PFSK-1 (cell line): Measurements from ENCODE around the gene NAPA.

Experiments
- FOXP2 ChIP-seq: optimal IDR thresholded peaks from 2 replicates; pipeline ENCODE3; 2011; ENCODE audit warnings: borderline replicate concordance, control low read depth, inconsistent platforms; ENCODE audit not compliant: insufficient read depth; ENCODE audit errors: extremely low read length, extremely low read depth
- POLR2AphosphoS5 ChIP-seq: IDR thresholded peaks from 2 replicates; pipeline ENCODE4 v1.6.1; 2012; ENCODE audit warnings: low read depth, mild to moderate bottlenecking, control low read depth, low read length, moderate library complexity
- REST ChIP-seq, 2 experiments: IDR thresholded peaks; 2 replicates each; pipeline versions ENCODE4 v1.6.1 to v1.8.0; 2011 to 2012; ENCODE audit warnings: low read depth in 2 of 2, low read length in 2 of 2, control low read depth in 1 of 2, inconsistent platforms in 1 of 2, mild to moderate bottlenecking in 1 of 2, moderate library complexity in 1 of 2; ENCODE audit not compliant: insufficient read depth in 1 of 2
- SIN3A ChIP-seq: IDR thresholded peaks from 2 replicates; pipeline ENCODE4 v1.6.1; 2012; ENCODE audit warnings: mild to moderate bottlenecking, low read length, moderate library complexity, borderline replicate concordance; ENCODE audit not compliant: insufficient read depth
- TAF1 ChIP-seq: IDR thresholded peaks from 2 replicates; pipeline ENCODE4 v1.6.1; 2012; ENCODE audit warnings: low read length, control low read depth, borderline replicate concordance; ENCODE audit not compliant: insufficient read depth

NAPA gene

GRCh38 chr19:47464675-47465419 is 50.0 kb downstream of the NAPA start:
- TF ChIP-seq FOXP2 (no peak), SIN3A (no peak), TAF1 (no peak), POLR2AphosphoS5 (no peak), REST (IDR thresholded peaks at IDR 0.05; ENCODE audit: insufficient read depth in 1 of 2, low read depth in 2 of 2, low read length in 2 of 2) (no peak)

GRCh38 chr19:47461876-47462275 is 53.0 kb downstream of the NAPA start:
- TF ChIP-seq TAF1 = no peak
- no peak for TF ChIP-seq REST (IDR thresholded peaks at IDR 0.05; ENCODE audit: insufficient read depth in 1 of 2, low read depth in 2 of 2, low read length in 2 of 2)

- no peak for TF ChIP-seq REST (IDR thresholded peaks at IDR 0.05; ENCODE audit: insufficient read depth in 1 of 2, low read depth in 2 of 2, low read length in 2 of 2)
- no peak for TF ChIP-seq POLR2AphosphoS5
These were observed 55.4 kb downstream of the NAPA start for GRCh38 chr19:47459477-47459876.

GRCh38 chr19:47458672-47459071 is 56.2 kb downstream of the NAPA start:
- no peak for TF ChIP-seq REST (IDR thresholded peaks at IDR 0.05; ENCODE audit: insufficient read depth in 1 of 2, low read depth in 2 of 2, low read length in 2 of 2)
- TF ChIP-seq SIN3A = no peak
- TF ChIP-seq TAF1 = no peak
- no peak for TF ChIP-seq FOXP2
- TF ChIP-seq POLR2AphosphoS5 = no peak

- TF ChIP-seq SIN3A (no peak), FOXP2 (no peak), REST (IDR thresholded peaks at IDR 0.05; ENCODE audit: insufficient read depth in 1 of 2, low read depth in 2 of 2, low read length in 2 of 2) (no peak)
These were observed 58.0 kb downstream of the NAPA start for GRCh38 chr19:47456721-47457474.
